ENCODE measurements around the gene XK. TPM values are rescaled to one million over a fixed set of nuclear protein-coding genes. Genes with fewer than 3 reads are reported as not detected.

The XK gene
- under 0.01 TPM in 1 of 2 replicates, not detected in the other for total RNA-seq

GRCh38 chrX:37685381-37686359 is at the start of gene XK:
Gene XK, plus strand, starts transcription at chrX:37685791. Its CDS starts 171 bp downstream, at chrX:37685962.

DNA sequence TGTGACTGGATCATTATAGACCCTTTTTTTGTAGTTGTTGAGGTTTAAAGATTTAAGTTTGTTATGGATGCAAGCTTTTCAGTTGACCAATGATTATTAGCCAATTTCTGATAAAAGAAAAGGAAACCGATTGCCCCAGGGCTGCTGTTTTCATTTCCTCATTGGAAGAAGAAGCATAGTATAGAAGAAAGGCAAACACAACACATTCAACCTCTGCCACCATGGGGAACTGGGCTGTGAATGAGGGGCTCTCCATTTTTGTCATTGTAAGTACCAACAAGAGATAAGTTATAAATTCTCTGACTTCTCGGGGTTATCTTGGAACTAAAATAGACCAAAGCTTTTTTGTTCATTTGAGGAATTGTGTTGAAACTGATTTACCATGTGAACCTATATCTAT is 94.3 kb downstream of the XK start, which contains the start of gene CYBB:
TSS of gene CYBB (plus strand) at position 203 of the 400 bp plus-strand sequence. CDS start at position 222, 19 bp downstream.

Other genes with a start within 250 kb of the XK start
- gene LANCL3, start 114.1 kb upstream of the XK start, total RNA-seq, result 0.19 and 0.93 TPM in 2 replicates
- under 0.01 TPM in 1 of 2 replicates, not detected in the other for gene CYBB, start 94.3 kb downstream of the XK start, total RNA-seq
- gene DYNLT3, start 161.8 kb downstream of the XK start, total RNA-seq, result 14.9 and 21.8 TPM in 2 replicates

Measured in cardiac ventricle fibroblast (primary cell).